CD14-positive monocyte (primary cell): Measurements from ENCODE around the gene TBX18. TPM values are rescaled to one million over a fixed set of nuclear protein-coding genes. Genes with fewer than 3 reads are reported as not detected.

Experiments used
- DNase-seq, 3 donors: peaks; one replicate each; pipeline ENCODE4 v3.0.0-alpha.2; 2011 to 2022
- H2AFZ ChIP-seq: 2 replicates; pipeline ENCODE4 v1.6.0; 2012; ENCODE audit warnings: mild to moderate bottlenecking, low read depth, low read length, inconsistent platforms; ENCODE audit not compliant: insufficient read depth, poor library complexity, severe bottlenecking
- H3K27ac ChIP-seq, 2 donors: 1 replicate in 1 of 2; 2 replicates in 1 of 2; pipeline ENCODE4 v1.5.1; 2012 to 2013; ENCODE audit warnings: low read length in 2 of 2, control low read depth in 1 of 2, inconsistent platforms in 1 of 2, low read depth in 1 of 2, mild to moderate bottlenecking in 1 of 2
- H3K27me3 ChIP-seq, 2 donors: one replicate each; pipeline versions ENCODE4 v1.6.0 to v1.6.1; 2011 to 2013; ENCODE audit warnings: low read length in 2 of 2; ENCODE audit not compliant: control insufficient read depth in 2 of 2, insufficient read depth in 2 of 2
- H3K36me3 ChIP-seq, 2 donors: replicated peaks in 1 of 2; 1 replicate in 1 of 2; 2 replicates in 1 of 2; pipeline versions ENCODE4 v1.5.1 to v1.6.1; 2012 to 2013; ENCODE audit warnings: low read length in 2 of 2, control low read depth in 1 of 2, inconsistent platforms in 1 of 2, mild to moderate bottlenecking in 1 of 2; ENCODE audit not compliant: insufficient read depth in 2 of 2, control insufficient read depth in 1 of 2
- H3K4me1 ChIP-seq, 2 donors: 1 replicate in 1 of 2; 2 replicates in 1 of 2; pipeline versions ENCODE4 v1.5.1 to v1.6.1; 2012 to 2013; ENCODE audit warnings: low read length in 2 of 2, control low read depth in 1 of 2, inconsistent platforms in 1 of 2, mild to moderate bottlenecking in 1 of 2, moderate library complexity in 1 of 2; ENCODE audit not compliant: insufficient read depth in 2 of 2, control insufficient read depth in 1 of 2
- H3K4me2 ChIP-seq: replicated peaks from 2 replicates; pipeline ENCODE3; 2012; ENCODE audit warnings: low read length, moderate library complexity, mild to moderate bottlenecking; ENCODE audit not compliant: poor library complexity, severe bottlenecking; ENCODE audit errors: extremely low read depth
- H3K4me3 ChIP-seq, 3 experiments: fragments of 200-600 bp in 1 of 3; sonication (generic) in 1 of 3; replicated peaks in 1 of 3; 1 replicate in 2 of 3; 2 replicates in 1 of 3; pipeline ENCODE4 v1.5.1; 2011 to 2013; ENCODE audit warnings: low read length in 3 of 3, mild to moderate bottlenecking in 3 of 3, control low read depth in 2 of 3, low read depth in 2 of 3, inconsistent platforms in 1 of 3, moderate library complexity in 1 of 3
- H3K79me2 ChIP-seq: 2 replicates; pipeline ENCODE4 v1.6.0; 2012; ENCODE audit warnings: mild to moderate bottlenecking, control low read depth, inconsistent platforms, low read length, moderate library complexity; ENCODE audit not compliant: insufficient read depth
- H3K9ac ChIP-seq: 2 replicates; pipeline ENCODE4 v1.6.0; 2017; ENCODE audit warnings: low read length, mild to moderate bottlenecking; ENCODE audit not compliant: insufficient read depth, poor library complexity, severe bottlenecking
- H3K9me3 ChIP-seq, 2 donors: replicated peaks in 1 of 2; 1 replicate in 1 of 2; 2 replicates in 1 of 2; pipeline versions ENCODE4 v1.5.1 to v1.6.1; 2012 to 2013; ENCODE audit warnings: low read length in 2 of 2, control low read depth in 1 of 2; ENCODE audit not compliant: control insufficient read depth in 1 of 2, insufficient read depth in 1 of 2
- H4K20me1 ChIP-seq: 2 replicates; pipeline ENCODE4 v1.6.0; 2012; ENCODE audit warnings: mild to moderate bottlenecking, low read length, control low read depth, moderate library complexity; ENCODE audit not compliant: insufficient read depth
- H3K27ac Mint-ChIP-seq, 7 donors: one replicate each; pipeline ENCODE4 v1.8.0; 2020; ENCODE audit warnings: mild to moderate bottlenecking in 7 of 7, mixed read lengths in 7 of 7, moderate library complexity in 6 of 7, inconsistent platforms in 2 of 7
- H3K27me3 Mint-ChIP-seq, 3 donors: one replicate each; pipeline ENCODE4 v1.8.0; 2021 to 2022; ENCODE audit warnings: low read depth in 3 of 3, mild to moderate bottlenecking in 3 of 3, mixed read lengths in 3 of 3, moderate library complexity in 3 of 3, inconsistent platforms in 1 of 3
- H3K36me3 Mint-ChIP-seq, 2 donors: one replicate each; pipeline ENCODE4 v1.8.0; 2020; ENCODE audit warnings: mixed read lengths in 2 of 2, inconsistent platforms in 1 of 2, mild to moderate bottlenecking in 1 of 2
- H3K4me1 Mint-ChIP-seq: one replicate; pipeline ENCODE4 v1.8.0; 2020; ENCODE audit warnings: mild to moderate bottlenecking, mixed read lengths
- H3K4me3 Mint-ChIP-seq, 2 donors: one replicate each; pipeline ENCODE4 v1.8.0; 2020; ENCODE audit warnings: mild to moderate bottlenecking in 2 of 2, mixed read lengths in 2 of 2, moderate library complexity in 1 of 2
- H3K9me3 Mint-ChIP-seq, 7 donors: one replicate each; pipeline ENCODE4 v1.8.0; 2020 to 2022; ENCODE audit warnings: mixed read lengths in 7 of 7, mild to moderate bottlenecking in 6 of 7, moderate library complexity in 6 of 7, inconsistent platforms in 2 of 7
- CTCF ChIP-seq: fragments of 200-600 bp; IDR thresholded peaks from one replicate; pipeline ENCODE4 v1.8.0; 2022; ENCODE audit warnings: antibody characterized with exemption, mild to moderate bottlenecking
- WGBS: methylation state at CpG from one replicate; pipeline ENCODE4 v1.1.5; 2013; ENCODE audit warnings: missing lambda C conversion rate; ENCODE audit not compliant: insufficient coverage; 5-methylcytosine and 5-hydroxymethylcytosine counted together
- intact Hi-C, 2 donors: fragments of 100-400 bp; cut with micrococcal nuclease; formaldehyde crosslinking; loops; one replicate each; pipeline versions ENCODE4 v1.15.0 to v1.15.1; 2023
- polyA plus RNA-seq, 3 donors: library from polyadenylated mRNA; depleted of rRNA in 1 of 3; unstranded in 2 of 3; stranded (reverse) in 1 of 3; fragments of 300-500 nt in 2 of 3; fragments of >200 nt in 1 of 3; fragmentation: Illumina TruSeq in 2 of 3; gene quantifications; 1 replicate in 2 of 3; 2 replicates in 1 of 3; pipeline ENCODE4 v1.2.3, GENCODE V29; 2012 to 2021

Gene TBX18
- polyA plus RNA-seq, 3 donors = 0.01 TPM; not detected in 2

- Histone ChIP-seq H2AFZ (no peak overlapping the region), H3K4me1 (no peaks in the 10 kb centered on the region), H3K27ac (no peak overlapping the region), H3K9ac (no peak overlapping the region), H3K79me2 (no peaks in the 10 kb centered on the region), H4K20me1 (no peaks in the 10 kb centered on the region), H3K4me3 (no peak overlapping the region), H3K4me2 (no peak overlapping the region), H3K27me3 (no peaks in the 10 kb centered on the region), H3K36me3 (no peaks in the 10 kb centered on the region), H3K9me3 (no peaks in the 10 kb centered on the region)
- DNase-seq = no peak
- no peaks in the 10 kb centered on the region for H3K27me3 Mint-ChIP-seq
- H3K4me3 Mint-ChIP-seq = no peak overlapping the region
- no peaks in the 10 kb centered on the region for H3K4me1 Mint-ChIP-seq
- peaks cover 0 to 3% (median 0%) of the 10 kb centered on the region in 7 donors for H3K9me3 Mint-ChIP-seq
- intact Hi-C loops = no loop called here
- no peak overlapping the region for H3K27ac Mint-ChIP-seq
- 69% methylated on average over 1 of the region's 3 CpGs for WGBS
- H3K36me3 Mint-ChIP-seq = no peaks in the 10 kb centered on the region
- TF ChIP-seq CTCF = no peak
These were observed 36.9 kb upstream of the TBX18 start for GRCh38 chr6:84801250-84801649.

GRCh38 chr6:84798257-84798656 lies 33.9 kb upstream of the TBX18 start:
- DNase-seq = no peak
- H3K4me2 ChIP-seq = no peak overlapping the region

More at GRCh38 chr6:84798257-84798656, 33.9 kb upstream of the TBX18 start:
- Histone ChIP-seq H2AFZ (no peak overlapping the region), H3K79me2 (no peaks in the 10 kb centered on the region), H3K27me3 (no peaks in the 10 kb centered on the region), H3K4me1 (no peaks in the 10 kb centered on the region), H4K20me1 (no peaks in the 10 kb centered on the region), H3K9me3 (no peaks in the 10 kb centered on the region), H3K27ac (no peak overlapping the region), H3K9ac (no peak overlapping the region), H3K36me3 (no peaks in the 10 kb centered on the region), H3K4me3 (no peak overlapping the region)
- TF ChIP-seq CTCF = no peak
- WGBS = no CpG with 5 or more reads among the region's 1 CpG
- intact Hi-C loops = no loop called here
- H3K4me1 Mint-ChIP-seq = no peaks in the 10 kb centered on the region
- H3K27ac Mint-ChIP-seq = no peak overlapping the region
- peaks cover 0 to 6% (median 2%) of the 10 kb centered on the region in 7 donors for H3K9me3 Mint-ChIP-seq
- no peaks in the 10 kb centered on the region for H3K27me3 Mint-ChIP-seq
- H3K36me3 Mint-ChIP-seq = no peaks in the 10 kb centered on the region
- no peak overlapping the region for H3K4me3 Mint-ChIP-seq
